ENCODE measurements around the gene WDFY1. TPM values are rescaled to one million over a fixed set of nuclear protein-coding genes. Genes with fewer than 3 reads are reported as not detected.

Gene WDFY1
- total and polyA plus RNA-seq, 8 donors: 5.5 to 25.9 (median 14.9) TPM

- FAIRE-seq: no peak
- Histone ChIP-seq H3K27me3 (no peaks in the 10 kb centered on the region), H3K4me1 (peaks cover 14 to 19% (median 15%) of the 10 kb centered on the region in 3 donors), H3K4me3 (no peak overlapping the region), H3K9me3 (no peaks in the 10 kb centered on the region), H3K27ac (no peak overlapping the region), H3K36me3 (no peaks in the 10 kb centered on the region)
- no peak for TF ChIP-seq CTCF (IDR thresholded peaks at IDR 0.05)
- no peak for DNase-seq
- no peak for ATAC-seq
- intact Hi-C loops (cut with DNase I): no loop called here
- 92 to 93% methylated on average over 3 of the region's 3 CpGs for WGBS, 2 donors
Observed at GRCh38 chr2:223859070-223859469, 86.1 kb downstream of the WDFY1 start.

GRCh38 chr2:223856584-223856983, 88.6 kb downstream of the WDFY1 start:
- H3K9me3 ChIP-seq: no peaks in the 10 kb centered on the region
- H3K27me3 ChIP-seq: no peaks in the 10 kb centered on the region
- ATAC-seq (no peak), DNase-seq (no peak), FAIRE-seq (no peak)
- intact Hi-C loops (cut with DNase I): no loop called here
- no peaks in the 10 kb centered on the region for H3K36me3 ChIP-seq
- H3K27ac ChIP-seq: no peak overlapping the region
- peaks cover 9 to 14% (median 12%) of the 10 kb centered on the region in 3 donors for H3K4me1 ChIP-seq
- 68 to 70% methylated on average over 5 of the region's 5 CpGs for WGBS, 2 donors
- TF ChIP-seq CTCF (IDR thresholded peaks at IDR 0.05): no peak
- no peak overlapping the region for H3K4me3 ChIP-seq

GRCh38 chr2:223856021-223856420, 89.1 kb downstream of the WDFY1 start:
- no peaks in the 10 kb centered on the region for H3K27me3 ChIP-seq
- FAIRE-seq: no peak
- no peaks in the 10 kb centered on the region for H3K9me3 ChIP-seq
- peaks cover 6 to 8% (median 6%) of the 10 kb centered on the region in 3 donors for H3K4me1 ChIP-seq
- no peak overlapping the region for H3K4me3 ChIP-seq
- H3K36me3 ChIP-seq: no peaks in the 10 kb centered on the region
- no peak overlapping the region for H3K27ac ChIP-seq
- intact Hi-C loops (cut with DNase I): no loop called here
- no peak for TF ChIP-seq CTCF (IDR thresholded peaks at IDR 0.05)
- DNase-seq: no peak
- ATAC-seq: no peak
- 62 to 76% methylated on average over 2 of the region's 2 CpGs for WGBS, 2 donors

GRCh38 chr2:223855426-223855825, 89.7 kb downstream of the WDFY1 start:
- Histone ChIP-seq H3K4me1 (peaks cover 0 to 2% (median under 1%) of the 10 kb centered on the region in 3 donors), H3K27me3 (no peaks in the 10 kb centered on the region), H3K27ac (no peak overlapping the region), H3K36me3 (no peaks in the 10 kb centered on the region), H3K9me3 (no peaks in the 10 kb centered on the region), H3K4me3 (no peak overlapping the region)
- no peak for ATAC-seq
- WGBS, 2 donors: 88 to 91% methylated on average over 5 of the region's 5 CpGs
- FAIRE-seq: no peak
- intact Hi-C loops (cut with DNase I): no loop called here
- no peak for TF ChIP-seq CTCF (IDR thresholded peaks at IDR 0.05)
- no peak for DNase-seq

- no peaks in the 10 kb centered on the region for H3K27me3 ChIP-seq
- no peak for TF ChIP-seq CTCF (IDR thresholded peaks at IDR 0.05)
- H3K4me1 ChIP-seq: no peaks in the 10 kb centered on the region
- no peaks in the 10 kb centered on the region for H3K9me3 ChIP-seq
- DNase-seq: no peak
- no peak for ATAC-seq
- no peaks in the 10 kb centered on the region for H3K36me3 ChIP-seq
- intact Hi-C loops (cut with DNase I): no loop called here
- no peak for FAIRE-seq
- no peak overlapping the region for H3K4me3 ChIP-seq
- H3K27ac ChIP-seq: no peak overlapping the region
- WGBS, 2 donors: 92 to 94% methylated on average over 2 of the region's 2 CpGs
Observed at GRCh38 chr2:223854741-223855140, 90.4 kb downstream of the WDFY1 start.
